ENCODE results near the gene ATP6V1A. TPM values are rescaled to one million over a fixed set of nuclear protein-coding genes. Genes with fewer than 3 reads are reported as not detected.
"Not testable (repeated sequence)": the region's sequence is repeated elsewhere in the genome, so short reads cannot be mapped to it uniquely, and the experiment has no call there.

ATP6V1A gene
- total and polyA plus RNA-seq, 2 donors (not counting 1 experiment from before 2014, with no cell fraction given), result 7.6 to 44.3 TPM

GRCh38 chr3:113847664-113848461 lies 101.0 kb downstream of the ATP6V1A start:
- Histone ChIP-seq H3K9me3 (ENCODE audit: control extremely low read depth in 1 of 3, control insufficient read depth in 2 of 3, insufficient read depth in 1 of 3, low read length in 2 of 3) (no peaks in the 10 kb centered on the region), H3K36me3 (replicated peaks in 1 of 2; ENCODE audit: control extremely low read depth in 1 of 2, control insufficient read depth in 1 of 2, extremely low read depth in 1 of 2, insufficient read depth in 2 of 2, low read length in 1 of 2) (no peaks in the 10 kb centered on the region), H3K4me1 (ENCODE audit: control insufficient read depth in 2 of 2, insufficient read depth in 2 of 2, low read length in 2 of 2) (no peaks in the 10 kb centered on the region), H3K9ac (ENCODE audit: low read length) (no peak overlapping the region), H3K4me3 (ENCODE audit: control extremely low read depth in 1 of 5, extremely low read depth in 1 of 5, insufficient read depth in 1 of 5, low read depth in 2 of 5, low read length in 4 of 5) (no peak overlapping the region), H3K27me3 (replicated peaks in 1 of 4; ENCODE audit: control extremely low read depth in 1 of 4, control insufficient read depth in 3 of 4, insufficient read depth in 4 of 4, low read length in 3 of 4) (no peaks in the 10 kb centered on the region), H4K20me1 (ENCODE audit: control insufficient read depth, insufficient read depth, low read length, poor library complexity, severe bottlenecking) (no peaks in the 10 kb centered on the region), H3K79me2 (ENCODE audit: control insufficient read depth, insufficient read depth, low read length) (no peaks in the 10 kb centered on the region), H3K27ac (ENCODE audit: low read length in 2 of 2) (no peak overlapping the region), H3K4me2 (replicated peaks; ENCODE audit: low read depth, low read length, poor library complexity, severe bottlenecking) (no peak overlapping the region), H2AFZ (ENCODE audit: insufficient read depth, low read depth, low read length, poor library complexity, severe bottlenecking) (no peak overlapping the region)
- TF ChIP-seq EZH2 (IDR thresholded peaks at IDR 0.05; ENCODE audit: borderline replicate concordance, insufficient read depth, low read depth, low read length, poor library complexity, severe bottlenecking), result no peak
- TF ChIP-seq, protein P1, sequence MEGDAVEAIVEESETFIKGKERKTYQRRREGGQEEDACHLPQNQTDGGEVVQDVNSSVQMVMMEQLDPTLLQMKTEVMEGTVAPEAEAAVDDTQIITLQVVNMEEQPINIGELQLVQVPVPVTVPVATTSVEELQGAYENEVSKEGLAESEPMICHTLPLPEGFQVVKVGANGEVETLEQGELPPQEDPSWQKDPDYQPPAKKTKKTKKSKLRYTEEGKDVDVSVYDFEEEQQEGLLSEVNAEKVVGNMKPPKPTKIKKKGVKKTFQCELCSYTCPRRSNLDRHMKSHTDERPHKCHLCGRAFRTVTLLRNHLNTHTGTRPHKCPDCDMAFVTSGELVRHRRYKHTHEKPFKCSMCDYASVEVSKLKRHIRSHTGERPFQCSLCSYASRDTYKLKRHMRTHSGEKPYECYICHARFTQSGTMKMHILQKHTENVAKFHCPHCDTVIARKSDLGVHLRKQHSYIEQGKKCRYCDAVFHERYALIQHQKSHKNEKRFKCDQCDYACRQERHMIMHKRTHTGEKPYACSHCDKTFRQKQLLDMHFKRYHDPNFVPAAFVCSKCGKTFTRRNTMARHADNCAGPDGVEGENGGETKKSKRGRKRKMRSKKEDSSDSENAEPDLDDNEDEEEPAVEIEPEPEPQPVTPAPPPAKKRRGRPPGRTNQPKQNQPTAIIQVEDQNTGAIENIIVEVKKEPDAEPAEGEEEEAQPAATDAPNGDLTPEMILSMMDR (IDR thresholded peaks at IDR 0.05), result no peak
- Mint-ChIP-seq H3K9me3 (ENCODE audit: insufficient read depth) (no peaks in the 10 kb centered on the region), H3K4me1 (peaks cover 3% of the 10 kb centered on the region), H3K4me3 (no peak overlapping the region), H3K27ac (no peak overlapping the region), H3K27me3 (no peaks in the 10 kb centered on the region)
- intact Hi-C loops (cut with micrococcal nuclease), result no loop called here
- ChIA-PET CTCF (no interaction called here), POLR2A (no interaction called here)
- no CpG with 5 or more reads among the region's 2 CpGs for WGBS (ENCODE audit: insufficient coverage)
- ATAC-seq (ENCODE audit: low read depth) (no peak), DNase-seq (no peak)

- H3K9ac ChIP-seq (ENCODE audit: low read length); H3K4me3 Mint-ChIP-seq; H3K27me3 Mint-ChIP-seq; H3K9me3 Mint-ChIP-seq (ENCODE audit: insufficient read depth); H4K20me1 ChIP-seq (ENCODE audit: control insufficient read depth, insufficient read depth, low read length, poor library complexity, severe bottlenecking); H3K36me3 ChIP-seq (replicated peaks in 1 of 2; ENCODE audit: control extremely low read depth in 1 of 2, control insufficient read depth in 1 of 2, extremely low read depth in 1 of 2, insufficient read depth in 2 of 2, low read length in 1 of 2); POLR2A ChIA-PET; H3K4me1 Mint-ChIP-seq; H3K9me3 ChIP-seq (ENCODE audit: control extremely low read depth in 1 of 3, control insufficient read depth in 2 of 3, insufficient read depth in 1 of 3, low read length in 2 of 3); intact Hi-C loops (cut with micrococcal nuclease); H3K79me2 ChIP-seq (ENCODE audit: control insufficient read depth, insufficient read depth, low read length); H3K4me1 ChIP-seq (ENCODE audit: control insufficient read depth in 2 of 2, insufficient read depth in 2 of 2, low read length in 2 of 2); H3K4me2 ChIP-seq (replicated peaks; ENCODE audit: low read depth, low read length, poor library complexity, severe bottlenecking); H3K27ac Mint-ChIP-seq; H3K27ac ChIP-seq (ENCODE audit: low read length in 2 of 2); H3K4me3 ChIP-seq (ENCODE audit: control extremely low read depth in 1 of 5, extremely low read depth in 1 of 5, insufficient read depth in 1 of 5, low read depth in 2 of 5, low read length in 4 of 5); H2AFZ ChIP-seq (ENCODE audit: insufficient read depth, low read depth, low read length, poor library complexity, severe bottlenecking); DNase-seq; H3K27me3 ChIP-seq (replicated peaks in 1 of 4; ENCODE audit: control extremely low read depth in 1 of 4, control insufficient read depth in 3 of 4, insufficient read depth in 4 of 4, low read length in 3 of 4); ATAC-seq (ENCODE audit: low read depth); CTCF ChIA-PET: not testable (repeated sequence)
- WGBS (ENCODE audit: insufficient coverage), result no CpG with 5 or more reads among the region's 3 CpGs
These were observed 102.2 kb downstream of the ATP6V1A start for GRCh38 chr3:113849071-113849470.

GRCh38 chr3:113849841-113850240 lies 103.0 kb downstream of the ATP6V1A start:
- H3K9me3 ChIP-seq (ENCODE audit: control extremely low read depth in 1 of 3, control insufficient read depth in 2 of 3, insufficient read depth in 1 of 3, low read length in 2 of 3); H3K27me3 Mint-ChIP-seq; ATAC-seq (ENCODE audit: low read depth); H3K79me2 ChIP-seq (ENCODE audit: control insufficient read depth, insufficient read depth, low read length); DNase-seq; H4K20me1 ChIP-seq (ENCODE audit: control insufficient read depth, insufficient read depth, low read length, poor library complexity, severe bottlenecking); H3K9me3 Mint-ChIP-seq (ENCODE audit: insufficient read depth); H2AFZ ChIP-seq (ENCODE audit: insufficient read depth, low read depth, low read length, poor library complexity, severe bottlenecking); H3K36me3 ChIP-seq (replicated peaks in 1 of 2; ENCODE audit: control extremely low read depth in 1 of 2, control insufficient read depth in 1 of 2, extremely low read depth in 1 of 2, insufficient read depth in 2 of 2, low read length in 1 of 2); H3K4me2 ChIP-seq (replicated peaks; ENCODE audit: low read depth, low read length, poor library complexity, severe bottlenecking); H3K4me3 ChIP-seq (ENCODE audit: control extremely low read depth in 1 of 5, extremely low read depth in 1 of 5, insufficient read depth in 1 of 5, low read depth in 2 of 5, low read length in 4 of 5); intact Hi-C loops (cut with micrococcal nuclease); H3K27ac Mint-ChIP-seq; CTCF ChIA-PET; H3K27ac ChIP-seq (ENCODE audit: low read length in 2 of 2); H3K9ac ChIP-seq (ENCODE audit: low read length); H3K4me3 Mint-ChIP-seq; H3K4me1 ChIP-seq (ENCODE audit: control insufficient read depth in 2 of 2, insufficient read depth in 2 of 2, low read length in 2 of 2); POLR2A ChIA-PET; H3K4me1 Mint-ChIP-seq; H3K27me3 ChIP-seq (replicated peaks in 1 of 4; ENCODE audit: control extremely low read depth in 1 of 4, control insufficient read depth in 3 of 4, insufficient read depth in 4 of 4, low read length in 3 of 4): not testable (repeated sequence)
- 100% methylated on average over 1 of the region's 22 CpGs for WGBS (ENCODE audit: insufficient coverage)
